Fibroblast of pulmonary artery (primary cell): ENCODE results near the gene TM4SF5.

ENCODE experiments used
- DNase-seq: peaks from one replicate; pipeline ENCODE4 v3.0.0-alpha.2; 2010; ENCODE audit warnings: low read depth
- H3K4me3 ChIP-seq: replicated peaks from 2 replicates; pipeline ENCODE4 v1.5.1; 2011; ENCODE audit warnings: low read depth, mild to moderate bottlenecking, control low read depth, low read length, moderate library complexity
- TF ChIP-seq, protein P1 (sequence below): IDR thresholded peaks from 2 replicates; pipeline ENCODE4 v1.5.1; 2011; ENCODE audit warnings: mild to moderate bottlenecking, control low read depth, low read length, inconsistent platforms; ENCODE audit errors: missing control alignments

TM4SF5 gene, protein sequence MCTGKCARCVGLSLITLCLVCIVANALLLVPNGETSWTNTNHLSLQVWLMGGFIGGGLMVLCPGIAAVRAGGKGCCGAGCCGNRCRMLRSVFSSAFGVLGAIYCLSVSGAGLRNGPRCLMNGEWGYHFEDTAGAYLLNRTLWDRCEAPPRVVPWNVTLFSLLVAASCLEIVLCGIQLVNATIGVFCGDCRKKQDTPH

GRCh38 chr17:4771519-4772234, at the start of gene TM4SF5:
TSS of gene TM4SF5 (plus strand) at chr17:4771886. CDS start at chr17:4771923, 37 bp downstream.
- TF ChIP-seq, protein P1, sequence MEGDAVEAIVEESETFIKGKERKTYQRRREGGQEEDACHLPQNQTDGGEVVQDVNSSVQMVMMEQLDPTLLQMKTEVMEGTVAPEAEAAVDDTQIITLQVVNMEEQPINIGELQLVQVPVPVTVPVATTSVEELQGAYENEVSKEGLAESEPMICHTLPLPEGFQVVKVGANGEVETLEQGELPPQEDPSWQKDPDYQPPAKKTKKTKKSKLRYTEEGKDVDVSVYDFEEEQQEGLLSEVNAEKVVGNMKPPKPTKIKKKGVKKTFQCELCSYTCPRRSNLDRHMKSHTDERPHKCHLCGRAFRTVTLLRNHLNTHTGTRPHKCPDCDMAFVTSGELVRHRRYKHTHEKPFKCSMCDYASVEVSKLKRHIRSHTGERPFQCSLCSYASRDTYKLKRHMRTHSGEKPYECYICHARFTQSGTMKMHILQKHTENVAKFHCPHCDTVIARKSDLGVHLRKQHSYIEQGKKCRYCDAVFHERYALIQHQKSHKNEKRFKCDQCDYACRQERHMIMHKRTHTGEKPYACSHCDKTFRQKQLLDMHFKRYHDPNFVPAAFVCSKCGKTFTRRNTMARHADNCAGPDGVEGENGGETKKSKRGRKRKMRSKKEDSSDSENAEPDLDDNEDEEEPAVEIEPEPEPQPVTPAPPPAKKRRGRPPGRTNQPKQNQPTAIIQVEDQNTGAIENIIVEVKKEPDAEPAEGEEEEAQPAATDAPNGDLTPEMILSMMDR: no peak
- no peak for DNase-seq
- no peak within 1 kb of the TSS for H3K4me3 ChIP-seq

DNA sequence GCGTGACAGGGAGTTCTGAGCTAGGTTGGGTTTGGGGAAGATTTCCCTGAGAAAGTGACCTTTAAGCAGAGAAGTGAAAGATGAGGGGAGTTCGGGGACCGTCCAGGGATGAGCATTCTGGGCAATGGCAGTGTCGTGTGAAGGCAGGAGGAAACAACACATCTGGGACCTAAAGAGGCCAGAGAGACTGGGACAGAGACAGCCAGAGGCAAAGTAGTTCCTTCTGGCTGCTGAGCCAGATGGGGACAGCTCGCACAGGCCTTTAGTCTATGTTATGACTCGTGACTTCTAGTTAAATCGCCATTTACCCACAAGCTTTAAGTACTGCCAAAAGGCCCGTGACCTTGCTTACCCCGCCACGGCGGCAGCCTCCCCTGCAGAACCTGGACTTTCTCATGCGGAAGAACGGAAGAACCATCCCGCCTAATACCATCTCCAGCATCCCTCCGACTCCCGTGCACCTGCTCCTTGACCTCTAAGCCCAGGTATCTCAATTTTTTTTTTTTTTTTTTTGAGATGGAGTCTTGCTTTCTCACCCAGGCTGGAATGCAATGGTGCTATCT, 48.9 kb upstream of the TM4SF5 start:
- no peak overlapping the region for H3K4me3 ChIP-seq
- no peak for DNase-seq
- TF ChIP-seq, protein P1: no peak

DNA sequence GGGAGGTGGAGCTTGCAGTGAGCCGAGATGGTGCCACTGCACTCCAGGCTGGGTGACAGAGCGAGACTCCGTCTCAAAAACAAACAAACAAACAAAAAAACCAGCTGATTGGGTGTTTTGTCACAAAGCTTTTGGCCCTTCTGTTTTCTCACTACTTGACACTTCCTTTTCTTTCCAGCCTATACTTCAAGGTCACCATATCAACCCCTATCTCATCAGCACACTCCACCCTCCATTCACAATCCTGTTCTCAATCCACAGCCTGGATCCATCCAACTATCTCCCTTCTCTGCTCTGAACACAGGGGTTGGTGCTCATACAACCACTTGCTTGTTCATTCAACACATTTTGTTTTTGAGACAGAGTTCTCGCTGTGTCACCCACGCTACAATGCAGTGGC, 47.0 kb upstream of the TM4SF5 start:
- H3K4me3 ChIP-seq: no peak overlapping the region
- no peak for DNase-seq
- TF ChIP-seq, protein P1: no peak

DNA sequence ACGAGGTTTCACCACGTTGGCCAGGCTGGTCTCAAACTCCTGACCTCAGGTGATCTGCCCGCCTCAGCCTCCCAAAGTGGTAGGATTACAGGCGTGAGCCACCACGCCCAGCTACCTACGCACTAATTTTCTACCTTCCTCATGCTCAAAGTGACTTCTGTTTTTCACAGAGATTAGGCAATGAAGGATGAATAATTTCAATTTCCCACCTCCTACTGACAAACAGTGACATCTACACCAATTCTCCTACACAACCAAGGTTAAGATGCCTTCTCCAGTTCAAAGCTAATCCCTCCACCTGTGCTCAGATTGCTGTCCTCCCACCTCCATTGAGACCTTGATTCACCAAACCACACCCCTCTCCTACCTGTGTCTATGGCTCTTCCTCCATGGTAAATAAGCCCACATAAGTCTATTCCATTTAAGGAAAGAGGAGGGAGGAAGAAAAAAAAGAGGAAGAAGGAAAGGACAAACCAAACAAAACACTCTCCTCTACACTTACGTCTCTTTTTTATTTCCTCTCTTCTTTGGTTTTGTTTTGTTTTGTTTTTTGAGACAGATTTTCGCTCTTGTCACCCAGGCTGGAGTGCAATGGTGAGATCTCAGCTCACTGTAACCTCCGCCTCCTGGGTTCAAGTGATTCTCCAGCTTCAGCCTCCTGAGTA, 45.9 kb upstream of the TM4SF5 start:
- no peak overlapping the region for H3K4me3 ChIP-seq
- TF ChIP-seq, protein P1: no peak
- no peak for DNase-seq

DNA sequence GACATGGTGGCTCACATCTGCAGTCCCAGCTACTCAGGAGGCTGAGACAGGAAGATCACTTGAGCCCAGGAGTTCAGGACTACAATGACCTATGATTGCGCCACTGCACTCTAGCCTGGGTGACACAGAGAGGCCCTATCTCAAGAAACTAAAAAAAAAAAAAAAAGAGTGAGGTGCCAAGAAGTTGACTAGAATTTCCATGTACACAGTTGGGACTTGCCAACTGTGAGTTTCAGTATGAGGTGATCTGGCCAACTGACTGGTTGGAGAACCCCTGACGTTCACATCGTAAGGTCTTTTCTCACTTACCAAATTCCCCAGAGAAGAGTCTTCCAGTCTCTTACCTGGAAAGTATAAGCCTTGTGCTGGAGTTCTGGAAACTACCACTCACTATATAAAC, 43.6 kb upstream of the TM4SF5 start:
- no peak for DNase-seq

GRCh38 chr17:4733073-4733531, 38.6 kb upstream of the TM4SF5 start:
- TF ChIP-seq, protein P1: no peak

More for the DNA sequence above, 43.6 kb upstream of the TM4SF5 start:
- H3K4me3 ChIP-seq: no peak overlapping the region
- TF ChIP-seq, protein P1: no peak

More at GRCh38 chr17:4733073-4733531, 38.6 kb upstream of the TM4SF5 start:
- H3K4me3 ChIP-seq: no peak overlapping the region
- no peak for DNase-seq
